Inflammatory macrophage treated with lipopolysaccharide for 1 hour (primary cell): ENCODE measurements around the gene BTBD8.

ENCODE experiments used
- DNase-seq, 2 donors: peaks; one replicate each; pipeline ENCODE4 v3.0.0-alpha.2; 2020 to 2022

BTBD8 gene

GRCh38 chr1:92094595-92094994, 14.4 kb downstream of the BTBD8 start:
- no peak for DNase-seq

GRCh38 chr1:92095874-92096273, 15.7 kb downstream of the BTBD8 start:
- DNase-seq = peak; percentile 35 to 64

- peak; percentile 80 to 90 for DNase-seq
These were observed 16.2 kb downstream of the BTBD8 start for GRCh38 chr1:92096317-92096716.

- no peak for DNase-seq
These were observed 25.5 kb downstream of the BTBD8 start for GRCh38 chr1:92105546-92106081.

GRCh38 chr1:92108631-92109030, 28.5 kb downstream of the BTBD8 start:
- DNase-seq = no peak

- no peak for DNase-seq
These were observed 37.4 kb downstream of the BTBD8 start for GRCh38 chr1:92117526-92117925.

- no peak for DNase-seq
These were observed 38.7 kb downstream of the BTBD8 start for GRCh38 chr1:92118826-92119225.

GRCh38 chr1:92123868-92124267, 43.7 kb downstream of the BTBD8 start:
- no peak for DNase-seq

- no peak for DNase-seq
These were observed 45.1 kb downstream of the BTBD8 start for GRCh38 chr1:92125204-92125603.

- DNase-seq = no peak
These were observed 45.9 kb downstream of the BTBD8 start for GRCh38 chr1:92126088-92126487.

GRCh38 chr1:92134331-92134730, 54.2 kb downstream of the BTBD8 start:
- DNase-seq = no peak

- DNase-seq = no peak
These were observed 56.2 kb downstream of the BTBD8 start for GRCh38 chr1:92136341-92136740.

- no peak for DNase-seq
These were observed 74.8 kb downstream of the BTBD8 start for GRCh38 chr1:92154934-92155333.

- DNase-seq = no peak
These were observed 79.4 kb downstream of the BTBD8 start for GRCh38 chr1:92159593-92159992.

GRCh38 chr1:92165389-92165788, 85.2 kb downstream of the BTBD8 start:
- no peak for DNase-seq

- DNase-seq = no peak
These were observed 87.0 kb downstream of the BTBD8 start for GRCh38 chr1:92167151-92167550.

GRCh38 chr1:92168657-92169056, 88.5 kb downstream of the BTBD8 start:
- no peak for DNase-seq

- no peak for DNase-seq
These were observed 89.3 kb downstream of the BTBD8 start for GRCh38 chr1:92169214-92170005.

GRCh38 chr1:92184632-92185031, 104.5 kb downstream of the BTBD8 start:
- DNase-seq = no peak

- no peak for DNase-seq
These were observed 105.9 kb downstream of the BTBD8 start for GRCh38 chr1:92186081-92186480.

- no peak for DNase-seq
These were observed 108.5 kb downstream of the BTBD8 start for GRCh38 chr1:92188436-92189255.

GRCh38 chr1:92191726-92192125, 111.6 kb downstream of the BTBD8 start:
- DNase-seq = no peak

- no peak for DNase-seq
These were observed 112.1 kb downstream of the BTBD8 start for GRCh38 chr1:92192246-92192645.

GRCh38 chr1:92194511-92194910, 114.4 kb downstream of the BTBD8 start:
- peak; percentile 15 to 27 for DNase-seq
